Measurements from ENCODE around the gene OPA1. TPM values are rescaled to one million over a fixed set of nuclear protein-coding genes. Genes with fewer than 3 reads are reported as not detected.

The OPA1 gene
- total and polyA plus RNA-seq, 9 donors: 30.5 to 61.5 (median 37.9) TPM

DNA sequence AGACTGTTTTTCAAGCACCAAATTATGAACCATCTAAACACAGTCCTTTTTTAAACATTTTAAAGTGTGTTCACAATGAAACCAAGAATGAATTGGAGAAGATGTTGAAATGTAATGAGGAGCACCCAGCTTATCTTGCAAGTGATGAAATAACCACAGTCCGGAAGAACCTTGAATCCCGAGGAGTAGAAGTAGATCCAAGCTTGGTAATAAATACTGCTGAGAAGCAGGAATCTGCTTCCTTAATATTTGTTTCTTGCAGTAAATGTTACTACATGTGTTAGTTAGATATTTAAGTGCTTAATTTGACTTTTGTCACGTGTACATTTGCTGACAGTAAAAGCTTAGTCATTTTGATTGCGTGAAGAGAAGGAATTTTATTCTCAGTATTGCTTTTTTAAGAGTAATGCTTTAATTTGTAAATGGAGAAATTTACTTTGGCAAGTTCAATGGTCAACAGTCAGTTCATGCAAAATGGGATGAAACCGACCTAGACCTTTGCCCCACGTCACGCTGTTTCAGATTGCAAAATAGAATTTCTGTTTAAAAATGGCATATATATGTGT is 69.8 kb downstream of the OPA1 start:
- no peak for DNase-seq
- no peaks in the 10 kb centered on the region for H3K9me3 ChIP-seq (replicated peaks; ENCODE audit: control insufficient read depth, low read depth, low read length)
- H3K27me3 ChIP-seq (ENCODE audit: control insufficient read depth, insufficient read depth, low read length): no peaks in the 10 kb centered on the region
- no peak overlapping the region for H3K27ac ChIP-seq (ENCODE audit: low read length)
- no peaks in the 10 kb centered on the region for H3K4me1 ChIP-seq (ENCODE audit: control insufficient read depth, insufficient read depth, low read length)
- no peak overlapping the region for H3K4me3 ChIP-seq (ENCODE audit: low read length)
- H3K36me3 ChIP-seq (ENCODE audit: control insufficient read depth, insufficient read depth, low read length): peaks cover 22% of the 10 kb centered on the region
- 89% methylated on average over 7 of the region's 7 CpGs for WGBS (ENCODE audit: insufficient coverage)

DNA sequence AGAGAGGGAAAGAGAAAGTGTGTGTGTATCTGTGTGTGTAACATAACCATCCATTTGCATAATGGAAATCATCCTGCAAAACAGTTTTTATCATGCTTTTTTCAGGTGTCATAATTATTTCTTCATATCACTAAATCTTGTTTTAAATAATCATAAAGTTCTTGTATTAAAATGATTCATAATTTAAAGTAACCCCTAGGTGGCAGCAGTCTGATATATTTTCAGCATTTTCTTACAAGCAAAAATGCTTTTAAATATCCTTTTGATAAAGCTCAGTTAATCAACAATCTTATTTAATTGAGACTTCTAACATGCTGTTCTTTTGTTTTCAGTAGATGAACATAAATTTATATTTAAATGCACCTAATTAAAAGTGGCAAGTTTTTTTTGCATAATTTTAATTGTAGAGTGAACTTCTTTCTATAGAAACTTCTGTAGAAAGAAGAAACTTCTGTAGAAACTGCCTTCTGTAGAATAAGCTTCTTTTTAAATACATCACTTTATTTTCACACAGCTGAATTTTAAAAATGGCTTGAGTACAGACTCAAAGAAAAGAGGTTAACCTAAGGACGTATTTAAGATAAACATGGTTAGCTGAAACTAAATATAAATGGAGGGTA is 72.5 kb downstream of the OPA1 start:
- DNase-seq: peak; percentile 49

GRCh38 chr3:193673845-193674244 is 80.8 kb downstream of the OPA1 start:
- no CpG with 5 or more reads among the region's 7 CpGs for WGBS (ENCODE audit: insufficient coverage)
- H3K36me3 ChIP-seq (ENCODE audit: control insufficient read depth, insufficient read depth, low read length): peaks cover 3% of the 10 kb centered on the region
- DNase-seq: peak; percentile 48
- H3K4me3 ChIP-seq (ENCODE audit: low read length): no peak overlapping the region
- H3K27me3 ChIP-seq (ENCODE audit: control insufficient read depth, insufficient read depth, low read length): no peaks in the 10 kb centered on the region
- H3K27ac ChIP-seq (ENCODE audit: low read length): no peak overlapping the region
- H3K4me1 ChIP-seq (ENCODE audit: control insufficient read depth, insufficient read depth, low read length): no peaks in the 10 kb centered on the region
- H3K9me3 ChIP-seq (replicated peaks; ENCODE audit: control insufficient read depth, low read depth, low read length): no peaks in the 10 kb centered on the region

More for the DNA sequence above, 72.5 kb downstream of the OPA1 start:
- H3K4me1 ChIP-seq (ENCODE audit: control insufficient read depth, insufficient read depth, low read length): no peaks in the 10 kb centered on the region
- WGBS (ENCODE audit: insufficient coverage): no CpG with 5 or more reads among the region's 1 CpG
- H3K27ac ChIP-seq (ENCODE audit: low read length): no peak overlapping the region
- no peaks in the 10 kb centered on the region for H3K27me3 ChIP-seq (ENCODE audit: control insufficient read depth, insufficient read depth, low read length)
- H3K4me3 ChIP-seq (ENCODE audit: low read length): no peak overlapping the region
- H3K36me3 ChIP-seq (ENCODE audit: control insufficient read depth, insufficient read depth, low read length): peaks cover 28% of the 10 kb centered on the region
- H3K9me3 ChIP-seq (replicated peaks; ENCODE audit: control insufficient read depth, low read depth, low read length): no peaks in the 10 kb centered on the region

DNA sequence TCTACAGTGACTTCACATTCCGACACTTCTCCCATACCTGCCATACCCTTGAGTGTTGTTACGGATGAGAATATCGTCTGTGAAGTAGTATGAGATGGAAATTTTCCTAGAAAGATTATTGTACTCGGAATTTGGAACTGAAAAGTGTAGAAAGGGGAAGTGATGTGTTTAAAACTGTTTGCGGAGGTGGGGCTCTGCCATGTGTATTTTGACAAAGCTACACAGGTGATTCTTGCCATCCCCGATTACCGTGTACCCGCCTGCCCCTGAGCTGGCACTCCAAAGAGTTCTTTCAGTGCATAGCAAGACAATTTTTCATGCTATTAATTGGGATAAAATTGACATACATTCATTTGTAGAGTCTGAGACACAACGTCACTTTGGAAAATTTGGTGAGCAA is 81.7 kb downstream of the OPA1 start:
- 64% methylated on average over 2 of the region's 9 CpGs for WGBS (ENCODE audit: insufficient coverage)

DNA sequence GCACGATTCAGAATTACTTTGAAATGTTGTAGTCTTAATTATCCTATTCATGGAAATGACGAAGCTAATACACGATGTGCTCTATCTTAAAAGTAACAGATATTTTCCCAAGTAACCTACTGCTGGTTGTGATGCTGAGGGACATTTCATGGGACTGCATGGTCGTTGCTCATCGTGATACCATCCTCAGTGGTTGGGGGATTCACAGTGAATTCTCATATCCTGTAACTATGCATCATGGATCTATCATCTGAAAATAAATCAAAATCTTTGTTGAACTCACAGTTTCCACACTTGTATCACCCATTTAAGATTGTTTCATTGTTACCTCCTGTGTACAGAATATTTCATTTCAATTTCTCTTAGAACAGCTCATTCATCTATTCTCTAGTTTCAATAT is 84.7 kb downstream of the OPA1 start:
- Histone ChIP-seq H3K4me1 (ENCODE audit: control insufficient read depth, insufficient read depth, low read length) (no peaks in the 10 kb centered on the region), H3K36me3 (ENCODE audit: control insufficient read depth, insufficient read depth, low read length) (no peaks in the 10 kb centered on the region), H3K27me3 (ENCODE audit: control insufficient read depth, insufficient read depth, low read length) (no peaks in the 10 kb centered on the region), H3K4me3 (ENCODE audit: low read length) (no peak overlapping the region), H3K9me3 (replicated peaks; ENCODE audit: control insufficient read depth, low read depth, low read length) (no peaks in the 10 kb centered on the region), H3K27ac (ENCODE audit: low read length) (no peak overlapping the region)
- WGBS (ENCODE audit: insufficient coverage): no CpG with 5 or more reads among the region's 5 CpGs
- DNase-seq: no peak

More for the DNA sequence above, 81.7 kb downstream of the OPA1 start:
- H3K27ac ChIP-seq (ENCODE audit: low read length): no peak overlapping the region
- H3K9me3 ChIP-seq (replicated peaks; ENCODE audit: control insufficient read depth, low read depth, low read length): no peaks in the 10 kb centered on the region
- DNase-seq: no peak
- no peaks in the 10 kb centered on the region for H3K4me1 ChIP-seq (ENCODE audit: control insufficient read depth, insufficient read depth, low read length)
- H3K4me3 ChIP-seq (ENCODE audit: low read length): no peak overlapping the region
- no peaks in the 10 kb centered on the region for H3K27me3 ChIP-seq (ENCODE audit: control insufficient read depth, insufficient read depth, low read length)
- peaks cover 2% of the 10 kb centered on the region for H3K36me3 ChIP-seq (ENCODE audit: control insufficient read depth, insufficient read depth, low read length)

DNA sequence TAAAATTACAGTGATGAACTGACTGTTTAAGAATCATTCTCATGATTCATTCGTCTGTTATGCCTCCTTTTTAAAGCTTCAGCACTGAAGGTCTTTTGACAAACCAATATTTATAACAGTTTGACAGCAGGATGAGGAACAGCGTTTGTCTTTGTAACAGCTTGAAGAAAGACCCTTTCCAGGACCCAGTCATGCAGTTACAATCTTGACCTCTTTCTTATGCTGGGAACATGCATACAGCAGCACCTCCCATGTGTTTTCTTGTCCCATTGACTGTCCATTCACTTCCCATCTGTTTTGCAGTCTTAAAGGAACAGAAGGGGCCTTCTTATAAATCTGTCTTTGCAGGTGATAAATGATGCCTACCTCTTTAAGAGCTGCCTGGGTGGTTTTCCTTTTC is 87.2 kb downstream of the OPA1 start:
- Histone ChIP-seq H3K36me3 (ENCODE audit: control insufficient read depth, insufficient read depth, low read length) (no peaks in the 10 kb centered on the region), H3K27ac (ENCODE audit: low read length) (no peak overlapping the region), H3K27me3 (ENCODE audit: control insufficient read depth, insufficient read depth, low read length) (no peaks in the 10 kb centered on the region), H3K4me1 (ENCODE audit: control insufficient read depth, insufficient read depth, low read length) (no peaks in the 10 kb centered on the region), H3K4me3 (ENCODE audit: low read length) (no peak overlapping the region), H3K9me3 (replicated peaks; ENCODE audit: control insufficient read depth, low read depth, low read length) (no peaks in the 10 kb centered on the region)
- 30% methylated on average over 1 of the region's 2 CpGs for WGBS (ENCODE audit: insufficient coverage)
- no peak for DNase-seq

GRCh38 chr3:193681631-193682030 is 88.6 kb downstream of the OPA1 start:
- Histone ChIP-seq H3K27ac (ENCODE audit: low read length) (no peak overlapping the region), H3K4me1 (ENCODE audit: control insufficient read depth, insufficient read depth, low read length) (no peaks in the 10 kb centered on the region), H3K9me3 (replicated peaks; ENCODE audit: control insufficient read depth, low read depth, low read length) (no peaks in the 10 kb centered on the region), H3K27me3 (ENCODE audit: control insufficient read depth, insufficient read depth, low read length) (no peaks in the 10 kb centered on the region), H3K4me3 (ENCODE audit: low read length) (no peak overlapping the region), H3K36me3 (ENCODE audit: control insufficient read depth, insufficient read depth, low read length) (no peaks in the 10 kb centered on the region)
- no peak for DNase-seq
- 20% methylated on average over 1 of the region's 1 CpG for WGBS (ENCODE audit: insufficient coverage)

- Histone ChIP-seq H3K4me1 (ENCODE audit: control insufficient read depth, insufficient read depth, low read length) (no peaks in the 10 kb centered on the region), H3K27ac (ENCODE audit: low read length) (no peak overlapping the region), H3K9me3 (replicated peaks; ENCODE audit: control insufficient read depth, low read depth, low read length) (no peaks in the 10 kb centered on the region), H3K36me3 (ENCODE audit: control insufficient read depth, insufficient read depth, low read length) (no peaks in the 10 kb centered on the region), H3K4me3 (ENCODE audit: low read length) (no peak overlapping the region), H3K27me3 (ENCODE audit: control insufficient read depth, insufficient read depth, low read length) (no peaks in the 10 kb centered on the region)
- DNase-seq: no peak
- no CpG with 5 or more reads among the region's 4 CpGs for WGBS (ENCODE audit: insufficient coverage)
Measured at GRCh38 chr3:193686665-193687483, 93.9 kb downstream of the OPA1 start.

GRCh38 chr3:193688834-193689714 is 96.1 kb downstream of the OPA1 start:
- peaks cover 3% of the 10 kb centered on the region for H3K36me3 ChIP-seq (ENCODE audit: control insufficient read depth, insufficient read depth, low read length)
- no peak for DNase-seq
- H3K9me3 ChIP-seq (replicated peaks; ENCODE audit: control insufficient read depth, low read depth, low read length): no peaks in the 10 kb centered on the region
- H3K4me3 ChIP-seq (ENCODE audit: low read length): no peak overlapping the region
- 89% methylated on average over 4 of the region's 9 CpGs for WGBS (ENCODE audit: insufficient coverage)
- H3K27me3 ChIP-seq (ENCODE audit: control insufficient read depth, insufficient read depth, low read length): no peaks in the 10 kb centered on the region
- H3K27ac ChIP-seq (ENCODE audit: low read length): no peak overlapping the region
- no peaks in the 10 kb centered on the region for H3K4me1 ChIP-seq (ENCODE audit: control insufficient read depth, insufficient read depth, low read length)

DNA sequence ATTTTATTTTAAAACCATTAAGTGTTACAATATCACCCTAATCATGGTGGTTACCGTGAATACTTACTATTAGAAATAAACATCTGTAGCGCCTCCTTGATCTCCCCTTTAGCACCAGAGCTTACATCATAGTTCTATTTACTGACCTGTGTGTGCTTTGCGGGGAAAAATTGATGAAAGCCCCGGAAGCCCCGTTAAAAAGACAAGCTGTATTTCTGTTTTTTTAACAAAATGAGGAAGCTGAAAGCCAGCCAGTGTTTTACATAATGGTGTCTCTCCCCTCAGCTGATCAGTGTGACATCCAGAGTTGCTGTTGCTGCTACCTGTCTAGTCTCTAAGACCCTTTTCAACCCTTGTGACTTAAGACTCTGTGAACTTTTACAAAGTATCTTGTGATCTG is 100.8 kb downstream of the OPA1 start:
- no peaks in the 10 kb centered on the region for H3K4me1 ChIP-seq (ENCODE audit: control insufficient read depth, insufficient read depth, low read length)
- H3K4me3 ChIP-seq (ENCODE audit: low read length): no peak overlapping the region
- H3K36me3 ChIP-seq (ENCODE audit: control insufficient read depth, insufficient read depth, low read length): peaks cover 3% of the 10 kb centered on the region
- no peak for DNase-seq
- 60% methylated on average over 1 of the region's 5 CpGs for WGBS (ENCODE audit: insufficient coverage)
- no peaks in the 10 kb centered on the region for H3K27me3 ChIP-seq (ENCODE audit: control insufficient read depth, insufficient read depth, low read length)
- H3K27ac ChIP-seq (ENCODE audit: low read length): no peak overlapping the region
- H3K9me3 ChIP-seq (replicated peaks; ENCODE audit: control insufficient read depth, low read depth, low read length): no peaks in the 10 kb centered on the region

All from muscle of leg (tissue), 11 donors.